DOHH2 (cell line): ENCODE measurements around the gene RAB37.

Experiments
- H3F3A ChIP-seq: fragments of 200-600 bp; sonication (generic), shearing (Covaris generic); 2 replicates; pipeline ENCODE4 v1.6.0; 2016; ENCODE audit warnings: antibody characterized with exemption, mild to moderate bottlenecking; ENCODE audit not compliant: control insufficient read depth, insufficient read depth
- H3K27ac ChIP-seq: fragments of 200-600 bp; sonication (generic); 2 replicates; pipeline ENCODE4 v1.5.1; 2014; ENCODE audit warnings: low read depth, mild to moderate bottlenecking, low read length, moderate library complexity
- H3K27me3 ChIP-seq: fragments of 200-600 bp; sonication (generic); 2 replicates; pipeline ENCODE4 v1.6.1; 2014; ENCODE audit warnings: mild to moderate bottlenecking, low read length, mixed read lengths; ENCODE audit not compliant: control insufficient read depth
- H3K36me3 ChIP-seq: fragments of 200-600 bp; sonication (generic); 2 replicates; pipeline ENCODE4 v1.6.1; 2014; ENCODE audit warnings: mild to moderate bottlenecking, low read length, moderate library complexity, mixed read lengths; ENCODE audit not compliant: control insufficient read depth
- H3K4me1 ChIP-seq: fragments of 200-600 bp; sonication (generic); 2 replicates; pipeline ENCODE4 v1.6.1; 2014; ENCODE audit warnings: mild to moderate bottlenecking, low read length, mixed read lengths; ENCODE audit not compliant: control insufficient read depth
- H3K4me2 ChIP-seq: fragments of 200-600 bp; sonication (generic); 2 replicates; pipeline ENCODE4 v1.6.0; 2014; ENCODE audit warnings: mild to moderate bottlenecking, low read length, moderate library complexity
- H3K4me3 ChIP-seq: fragments of 200-600 bp; sonication (generic); 2 replicates; pipeline ENCODE4 v1.5.1; 2014; ENCODE audit warnings: mild to moderate bottlenecking, low read length, mixed read lengths
- H3K79me2 ChIP-seq: fragments of 200-600 bp; sonication (generic); 2 replicates; pipeline ENCODE4 v1.6.1; 2014; ENCODE audit warnings: mild to moderate bottlenecking, low read length, mixed read lengths; ENCODE audit not compliant: control insufficient read depth
- H3K9me2 ChIP-seq: fragments of 200-600 bp; sonication (generic); replicated peaks from 2 replicates; pipeline ENCODE4 v1.6.1; 2014; ENCODE audit warnings: mild to moderate bottlenecking, low read length, mixed read lengths; ENCODE audit not compliant: control insufficient read depth
- H3K9me3 ChIP-seq: fragments of 200-600 bp; sonication (generic); 2 replicates; pipeline ENCODE4 v1.6.1; 2014; ENCODE audit warnings: antibody characterized with exemption, low read length, mixed read lengths; ENCODE audit not compliant: control insufficient read depth, insufficient read depth
- H4K20me1 ChIP-seq: fragments of 200-600 bp; sonication (generic); 2 replicates; pipeline ENCODE4 v1.6.0; 2014; ENCODE audit warnings: low read depth, mild to moderate bottlenecking, antibody characterized with exemption, low read length, moderate library complexity; ENCODE audit not compliant: control insufficient read depth, insufficient read depth
- EZH2phosphoT487 ChIP-seq: fragments of 200-600 bp; sonication (generic); IDR thresholded peaks from 2 replicates; pipeline ENCODE4 v1.6.1; 2017; ENCODE audit warnings: borderline replicate concordance, mild to moderate bottlenecking, antibody characterized with exemption, low read length, moderate library complexity, mixed read lengths
- TF ChIP-seq, protein P1 (sequence below): fragments of 200-600 bp; sonication (generic); IDR thresholded peaks from one replicate; pipeline ENCODE4 v1.5.1; 2014; ENCODE audit warnings: antibody characterized with exemption, mild to moderate bottlenecking, low read depth, low read length; ENCODE audit not compliant: poor library complexity, severe bottlenecking

Gene RAB37

DNA sequence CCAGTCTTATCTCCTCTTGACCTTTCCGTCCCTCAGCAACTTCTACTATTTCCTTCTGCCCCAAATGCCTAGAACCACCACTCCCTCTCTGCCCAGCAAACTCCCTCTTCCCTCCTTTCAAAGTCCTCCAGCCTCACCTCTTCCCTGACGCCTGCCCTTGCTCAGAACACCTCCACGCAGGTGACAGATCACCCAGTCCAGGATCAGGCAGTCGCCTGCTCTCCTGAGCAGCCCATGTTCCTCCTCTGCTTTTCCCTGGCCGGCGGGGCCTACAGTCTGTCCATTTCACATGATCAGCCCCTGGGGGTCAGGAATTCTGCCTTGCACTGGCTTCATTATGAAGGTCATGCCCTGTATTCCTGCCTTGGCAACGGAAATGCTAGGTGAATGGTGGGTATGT, 24.8 kb upstream of the RAB37 start:
- TF ChIP-seq, protein P1, sequence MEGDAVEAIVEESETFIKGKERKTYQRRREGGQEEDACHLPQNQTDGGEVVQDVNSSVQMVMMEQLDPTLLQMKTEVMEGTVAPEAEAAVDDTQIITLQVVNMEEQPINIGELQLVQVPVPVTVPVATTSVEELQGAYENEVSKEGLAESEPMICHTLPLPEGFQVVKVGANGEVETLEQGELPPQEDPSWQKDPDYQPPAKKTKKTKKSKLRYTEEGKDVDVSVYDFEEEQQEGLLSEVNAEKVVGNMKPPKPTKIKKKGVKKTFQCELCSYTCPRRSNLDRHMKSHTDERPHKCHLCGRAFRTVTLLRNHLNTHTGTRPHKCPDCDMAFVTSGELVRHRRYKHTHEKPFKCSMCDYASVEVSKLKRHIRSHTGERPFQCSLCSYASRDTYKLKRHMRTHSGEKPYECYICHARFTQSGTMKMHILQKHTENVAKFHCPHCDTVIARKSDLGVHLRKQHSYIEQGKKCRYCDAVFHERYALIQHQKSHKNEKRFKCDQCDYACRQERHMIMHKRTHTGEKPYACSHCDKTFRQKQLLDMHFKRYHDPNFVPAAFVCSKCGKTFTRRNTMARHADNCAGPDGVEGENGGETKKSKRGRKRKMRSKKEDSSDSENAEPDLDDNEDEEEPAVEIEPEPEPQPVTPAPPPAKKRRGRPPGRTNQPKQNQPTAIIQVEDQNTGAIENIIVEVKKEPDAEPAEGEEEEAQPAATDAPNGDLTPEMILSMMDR, result no peak
- no peak for TF ChIP-seq EZH2phosphoT487
- no peaks in the 10 kb centered on the region for H4K20me1 ChIP-seq
- H3K79me2 ChIP-seq, result no peaks in the 10 kb centered on the region
- no peaks in the 10 kb centered on the region for H3K9me3 ChIP-seq
- no peak overlapping the region for H3K27ac ChIP-seq
- no peaks in the 10 kb centered on the region for H3K36me3 ChIP-seq
- no peak overlapping the region for H3K4me2 ChIP-seq
- H3K27me3 ChIP-seq, result peaks cover 12% of the 10 kb centered on the region; the same call in 1 of the 2 replicates
- no peak overlapping the region for H3K4me3 ChIP-seq
- no peaks in the 10 kb centered on the region for H3K4me1 ChIP-seq
- H3K9me2 ChIP-seq, result no peaks in the 10 kb centered on the region
- H3F3A ChIP-seq, result no peaks in the 10 kb centered on the region

- H3K9me2 ChIP-seq, result no peaks in the 10 kb centered on the region
- no peaks in the 10 kb centered on the region for H3K4me1 ChIP-seq
- H3K27ac ChIP-seq, result no peak within 1 kb of the TSS
- H3F3A ChIP-seq, result no peaks in the 10 kb centered on the region
- H3K27me3 ChIP-seq, result peaks cover 12% of the 10 kb centered on the region; the same call in 1 of the 2 replicates
- no peak within 1 kb of the TSS for H3K4me3 ChIP-seq
- H3K36me3 ChIP-seq, result no peaks in the 10 kb centered on the region
- H3K9me3 ChIP-seq, result no peaks in the 10 kb centered on the region
- no peak for TF ChIP-seq EZH2phosphoT487
- TF ChIP-seq, protein P1, result no peak
- H4K20me1 ChIP-seq, result no peaks in the 10 kb centered on the region
- no peak within 1 kb of the TSS for H3K4me2 ChIP-seq
- H3K79me2 ChIP-seq, result no peaks in the 10 kb centered on the region
Observed at GRCh38 chr17:74712756-74713155, 24.3 kb upstream of the RAB37 start, which contains the start of gene CD300LF. Gene CD300LF, minus strand, starts transcription at chr17:74712923. Its CDS starts 57 bp downstream, at chr17:74712866.

GRCh38 chr17:74713171-74713755, 23.8 kb upstream of the RAB37 start:
- no peaks in the 10 kb centered on the region for H3K9me3 ChIP-seq
- H3K4me2 ChIP-seq, result no peak overlapping the region
- H3K79me2 ChIP-seq, result no peaks in the 10 kb centered on the region
- H3K27ac ChIP-seq, result no peak overlapping the region
- H3K4me1 ChIP-seq, result no peaks in the 10 kb centered on the region
- TF ChIP-seq EZH2phosphoT487, result no peak
- TF ChIP-seq, protein P1, result no peak
- H3F3A ChIP-seq, result no peaks in the 10 kb centered on the region
- no peaks in the 10 kb centered on the region for H3K9me2 ChIP-seq
- H4K20me1 ChIP-seq, result no peaks in the 10 kb centered on the region
- no peaks in the 10 kb centered on the region for H3K36me3 ChIP-seq
- peaks cover 12% of the 10 kb centered on the region; the same call in 1 of the 2 replicates for H3K27me3 ChIP-seq
- H3K4me3 ChIP-seq, result no peak overlapping the region
